ENCODE results near the gene PUS7. TPM values are rescaled to one million over a fixed set of nuclear protein-coding genes. Genes with fewer than 3 reads are reported as not detected.
"Not testable (repeated sequence)": the region's sequence is repeated elsewhere in the genome, so short reads cannot be mapped to it uniquely, and the experiment has no call there.

The PUS7 gene
- total RNA-seq, 4 donors from 2014 or later, result 11.0 to 40.9 (median 22.0) TPM

DNA sequence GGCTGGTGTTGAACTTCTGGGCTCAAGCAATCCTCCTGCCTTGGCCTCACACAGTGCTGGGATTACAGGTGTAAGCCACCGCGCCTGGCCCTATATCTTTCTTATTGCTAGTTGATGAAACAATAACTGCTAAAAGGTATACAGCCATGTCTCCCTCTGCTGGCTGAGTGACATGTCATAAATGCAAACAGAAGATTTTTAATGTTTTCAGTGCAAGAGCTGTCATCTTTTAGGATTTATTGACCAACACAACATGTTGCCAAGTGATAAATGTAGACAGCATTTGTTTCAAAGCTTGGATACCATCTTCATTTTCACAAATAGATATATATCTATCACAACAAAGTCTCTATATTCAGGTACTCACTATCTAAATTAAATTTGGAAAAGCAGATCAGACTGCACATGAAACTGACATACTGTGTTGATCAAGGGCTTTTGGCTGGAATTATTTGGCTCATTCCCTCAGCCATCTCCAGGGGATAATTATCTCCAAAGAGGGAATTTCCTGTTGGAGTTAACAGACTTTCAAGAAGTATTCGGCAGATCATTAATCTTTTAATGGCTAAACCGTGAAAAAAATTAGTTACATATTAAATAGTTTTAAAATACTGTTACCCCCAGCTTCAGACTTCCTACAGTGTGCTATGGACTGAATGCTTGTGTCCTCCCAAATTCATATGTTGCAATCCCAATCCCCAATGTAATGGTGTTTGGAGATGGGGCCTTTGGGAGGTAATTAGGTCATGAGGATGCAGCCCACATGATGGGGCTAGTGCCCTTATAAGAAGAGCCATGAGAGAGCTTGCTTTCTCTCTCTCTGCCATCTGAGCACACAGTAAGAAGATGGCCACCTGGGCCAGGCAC, 92.1 kb downstream of the PUS7 start:
- Histone ChIP-seq H3K4me1 (no peaks in the 10 kb centered on the region), H3K27ac (no peak overlapping the region), H3K9me3 (no peaks in the 10 kb centered on the region), H3K27me3 (no peaks in the 10 kb centered on the region), H3K4me3 (no peak overlapping the region), H3K36me3 (no peaks in the 10 kb centered on the region)
- peak in 1 of 2 donors; percentile 20 for DNase-seq
- TF ChIP-seq, protein P1, sequence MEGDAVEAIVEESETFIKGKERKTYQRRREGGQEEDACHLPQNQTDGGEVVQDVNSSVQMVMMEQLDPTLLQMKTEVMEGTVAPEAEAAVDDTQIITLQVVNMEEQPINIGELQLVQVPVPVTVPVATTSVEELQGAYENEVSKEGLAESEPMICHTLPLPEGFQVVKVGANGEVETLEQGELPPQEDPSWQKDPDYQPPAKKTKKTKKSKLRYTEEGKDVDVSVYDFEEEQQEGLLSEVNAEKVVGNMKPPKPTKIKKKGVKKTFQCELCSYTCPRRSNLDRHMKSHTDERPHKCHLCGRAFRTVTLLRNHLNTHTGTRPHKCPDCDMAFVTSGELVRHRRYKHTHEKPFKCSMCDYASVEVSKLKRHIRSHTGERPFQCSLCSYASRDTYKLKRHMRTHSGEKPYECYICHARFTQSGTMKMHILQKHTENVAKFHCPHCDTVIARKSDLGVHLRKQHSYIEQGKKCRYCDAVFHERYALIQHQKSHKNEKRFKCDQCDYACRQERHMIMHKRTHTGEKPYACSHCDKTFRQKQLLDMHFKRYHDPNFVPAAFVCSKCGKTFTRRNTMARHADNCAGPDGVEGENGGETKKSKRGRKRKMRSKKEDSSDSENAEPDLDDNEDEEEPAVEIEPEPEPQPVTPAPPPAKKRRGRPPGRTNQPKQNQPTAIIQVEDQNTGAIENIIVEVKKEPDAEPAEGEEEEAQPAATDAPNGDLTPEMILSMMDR (IDR thresholded peaks at IDR 0.05), result peak; percentile 22 to 44 (median 30)
- TF ChIP-seq POLR2A (IDR thresholded peaks at IDR 0.05), result no peak
- intact Hi-C loops (cut with DNase I; ENCODE audit: low total_unique reads), result no loop called here

DNA sequence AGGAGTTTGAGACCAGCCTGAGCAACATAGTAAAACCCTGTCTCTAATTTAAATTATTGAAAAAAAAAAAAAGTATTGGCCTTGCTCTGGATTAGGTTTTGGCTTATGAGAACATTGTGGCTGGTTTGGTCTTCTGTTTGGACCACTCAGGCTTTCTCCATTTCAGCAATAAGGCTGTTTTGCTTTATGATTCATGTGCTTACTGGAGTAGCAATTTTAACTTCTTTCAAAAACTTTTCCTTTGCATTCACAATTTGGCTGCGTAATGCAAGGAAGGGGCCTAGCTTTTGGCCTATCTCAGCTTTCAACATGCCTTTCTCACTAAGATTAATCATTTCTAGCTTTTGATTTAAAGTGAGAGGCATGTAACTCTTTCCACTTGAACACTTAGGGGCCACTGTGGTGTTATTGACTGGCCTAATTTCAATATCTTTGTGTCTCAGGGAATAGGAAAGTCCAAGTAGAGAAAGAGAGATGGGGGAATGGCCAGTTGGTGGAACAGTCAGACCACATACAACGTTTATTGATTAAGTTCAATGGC, 95.4 kb downstream of the PUS7 start:
- H3K36me3 ChIP-seq, result no peaks in the 10 kb centered on the region
- intact Hi-C loops (cut with DNase I; ENCODE audit: low total_unique reads), result no loop called here
- H3K9me3 ChIP-seq, result no peaks in the 10 kb centered on the region
- no peak overlapping the region for H3K4me3 ChIP-seq
- no peaks in the 10 kb centered on the region for H3K27me3 ChIP-seq
- no peak for DNase-seq
- no peak for TF ChIP-seq POLR2A (IDR thresholded peaks at IDR 0.05)
- TF ChIP-seq, protein P1 (IDR thresholded peaks at IDR 0.05), result no peak
- H3K27ac ChIP-seq, result no peak overlapping the region
- H3K4me1 ChIP-seq, result no peaks in the 10 kb centered on the region

DNA sequence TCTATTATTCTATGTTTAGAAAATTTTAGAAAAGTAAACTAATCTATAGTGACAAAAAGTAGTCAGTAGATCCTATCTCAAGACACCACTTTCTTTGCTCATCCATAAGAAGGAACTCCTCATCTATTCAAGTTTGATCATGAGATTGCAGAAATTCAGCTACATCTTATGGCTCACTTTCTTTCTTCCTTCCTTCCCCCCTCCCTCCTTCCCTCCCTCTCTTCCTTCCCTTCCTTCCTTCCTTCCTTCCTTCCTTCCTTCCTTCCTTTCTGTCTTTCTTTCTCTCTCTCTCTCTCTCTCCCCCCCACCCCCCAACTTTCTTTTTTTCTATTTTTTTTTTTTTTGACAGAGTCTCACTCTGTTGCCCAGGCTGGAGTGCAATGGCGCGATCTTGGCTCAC, 98.1 kb downstream of the PUS7 start:
- H3K9me3 ChIP-seq, result no peaks in the 10 kb centered on the region
- no peak for DNase-seq
- H3K4me1 ChIP-seq, result no peaks in the 10 kb centered on the region
- H3K4me3 ChIP-seq, result no peak overlapping the region
- no peaks in the 10 kb centered on the region for H3K27me3 ChIP-seq
- no peak overlapping the region for H3K27ac ChIP-seq
- no peaks in the 10 kb centered on the region for H3K36me3 ChIP-seq
- TF ChIP-seq, protein P1 (IDR thresholded peaks at IDR 0.05), result no peak
- TF ChIP-seq POLR2A (IDR thresholded peaks at IDR 0.05), result no peak
- intact Hi-C loops (cut with DNase I; ENCODE audit: low total_unique reads), result no loop called here

DNA sequence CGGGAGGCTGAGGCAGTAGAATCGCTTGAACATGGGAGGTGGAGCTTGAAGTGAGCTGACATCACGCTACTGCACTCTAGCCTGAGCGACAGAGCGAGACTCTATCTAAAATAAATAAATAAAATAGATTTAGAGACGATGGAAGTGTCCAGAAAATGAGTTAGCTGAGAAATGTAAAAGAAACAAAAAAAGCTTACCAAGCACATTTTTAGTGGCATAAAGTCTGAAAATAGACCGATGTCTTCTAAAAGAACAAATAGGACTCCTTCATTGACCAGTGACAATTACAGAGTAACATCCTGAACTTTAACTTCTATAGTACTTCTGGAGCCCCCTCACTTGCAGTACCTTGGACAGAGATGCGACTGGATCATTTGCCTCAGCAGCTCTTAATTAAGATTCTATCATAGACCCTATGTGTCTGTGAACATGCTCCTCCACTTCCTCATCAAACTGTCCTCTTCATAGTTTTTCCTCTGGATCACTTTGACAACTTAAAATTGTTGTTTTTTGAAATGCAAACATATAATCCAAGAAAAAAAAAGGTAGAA, 108.1 kb downstream of the PUS7 start:
- no peak overlapping the region for H3K27ac ChIP-seq
- no peaks in the 10 kb centered on the region for H3K27me3 ChIP-seq
- H3K36me3 ChIP-seq, result no peaks in the 10 kb centered on the region
- DNase-seq, result no peak
- H3K9me3 ChIP-seq, result no peaks in the 10 kb centered on the region
- H3K4me3 ChIP-seq, result no peak overlapping the region
- no peaks in the 10 kb centered on the region for H3K4me1 ChIP-seq
- TF ChIP-seq, protein P1 (IDR thresholded peaks at IDR 0.05), result no peak
- no peak for TF ChIP-seq POLR2A (IDR thresholded peaks at IDR 0.05)
- intact Hi-C loops (cut with DNase I; ENCODE audit: low total_unique reads), result no loop called here

DNA sequence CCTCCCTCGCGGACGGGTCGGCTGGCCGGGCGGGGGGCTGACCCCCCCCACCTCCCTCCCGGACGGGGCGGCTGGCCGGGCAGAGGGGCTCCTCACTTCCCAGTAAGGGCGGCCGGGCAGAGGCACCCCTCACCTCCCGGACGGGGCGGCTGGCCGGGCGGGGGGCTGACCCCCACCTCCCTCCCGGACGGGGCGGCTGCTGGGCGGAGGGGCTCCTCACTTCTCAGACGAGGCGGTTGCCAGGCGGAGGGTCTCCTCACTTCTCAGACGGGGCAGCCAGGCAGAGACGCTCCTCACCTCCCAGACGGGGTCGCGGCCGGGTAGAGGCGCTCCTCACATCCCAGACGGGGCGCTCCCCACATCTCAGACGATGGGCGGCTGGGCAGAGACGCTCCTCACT, 111.3 kb downstream of the PUS7 start:
- H3K4me3 ChIP-seq; H3K4me1 ChIP-seq; H3K9me3 ChIP-seq; DNase-seq; intact Hi-C loops (cut with DNase I; ENCODE audit: low total_unique reads); H3K27ac ChIP-seq; H3K36me3 ChIP-seq; H3K27me3 ChIP-seq: not testable (repeated sequence)

DNA sequence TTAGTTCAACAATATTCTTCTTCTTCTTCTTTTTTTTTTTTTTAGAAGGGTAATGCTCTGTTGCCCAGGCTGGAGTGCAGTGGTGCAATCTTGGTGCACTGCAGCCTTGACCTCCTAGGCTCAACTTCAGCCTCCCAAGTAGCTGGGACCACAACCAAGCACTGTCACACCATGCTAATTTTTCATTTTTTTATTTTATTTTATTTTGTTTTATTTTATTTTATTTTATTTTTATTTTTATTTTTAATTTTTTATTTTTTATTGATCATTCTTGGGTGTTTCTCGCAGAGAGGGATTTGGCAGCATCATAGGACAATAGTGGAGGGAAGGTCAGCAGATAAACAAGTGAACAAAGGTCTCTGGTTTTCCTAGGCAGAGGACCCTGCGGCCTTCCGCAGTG, 112.3 kb downstream of the PUS7 start:
- DNase-seq; H3K9me3 ChIP-seq; H3K36me3 ChIP-seq; intact Hi-C loops (cut with DNase I; ENCODE audit: low total_unique reads); H3K27me3 ChIP-seq; H3K4me3 ChIP-seq; H3K4me1 ChIP-seq; H3K27ac ChIP-seq: not testable (repeated sequence)

All from uterus (tissue), 4 donors.